ENCODE data around the gene ENPP6.

ENPP6 gene

DNA sequence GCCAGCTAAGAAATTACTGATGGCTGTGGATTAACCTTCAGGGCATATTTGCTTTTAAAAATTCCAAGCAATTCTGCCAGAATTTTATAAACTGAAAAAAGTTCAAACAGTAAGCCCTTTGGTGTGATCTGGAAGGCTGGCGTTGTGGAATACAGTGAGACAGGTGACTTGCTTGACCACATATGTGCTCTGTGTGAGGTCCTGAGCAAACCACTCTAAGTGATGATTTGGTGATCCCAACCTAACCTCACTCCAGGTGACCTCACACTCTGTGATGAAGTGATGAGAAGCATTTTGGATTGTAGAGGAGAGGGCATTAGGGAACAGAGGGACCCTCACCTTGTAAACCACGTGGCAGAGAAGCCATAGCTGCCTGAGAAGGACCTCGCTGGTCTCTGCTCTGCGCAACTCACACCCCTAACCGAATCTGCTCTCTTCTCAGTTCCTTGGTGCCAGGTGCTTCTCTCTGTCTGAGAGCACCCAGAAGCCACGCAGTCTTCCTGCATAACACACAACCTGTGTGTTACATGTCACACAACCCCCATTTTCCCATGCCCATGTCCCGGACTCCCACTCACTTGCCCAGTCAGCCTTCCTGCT lies 106.3 kb downstream of the ENPP6 start:
- H3K4me3 ChIP-seq (replicated peaks; ENCODE audit: low read depth, low read length): no peak overlapping the region
- TF ChIP-seq CTCF (IDR thresholded peaks at IDR 0.05; ENCODE audit: low read depth, low read length, missing control alignments): no peak
- no peak for DNase-seq (ENCODE audit: extremely low read depth, low read depth)

- DNase-seq (ENCODE audit: extremely low read depth, low read depth): no peak
- no peak overlapping the region for H3K4me3 ChIP-seq (replicated peaks; ENCODE audit: low read depth, low read length)
- no peak for TF ChIP-seq CTCF (IDR thresholded peaks at IDR 0.05; ENCODE audit: low read depth, low read length, missing control alignments)
Measured at GRCh38 chr4:184110452-184111224, 107.0 kb downstream of the ENPP6 start.

- H3K4me3 ChIP-seq (replicated peaks; ENCODE audit: low read depth, low read length): no peak overlapping the region
- DNase-seq (ENCODE audit: extremely low read depth, low read depth): no peak
- no peak for TF ChIP-seq CTCF (IDR thresholded peaks at IDR 0.05; ENCODE audit: low read depth, low read length, missing control alignments)
Measured at GRCh38 chr4:184108006-184108501, 109.6 kb downstream of the ENPP6 start.

GRCh38 chr4:184104419-184105101 lies 113.1 kb downstream of the ENPP6 start:
- DNase-seq (ENCODE audit: extremely low read depth, low read depth): no peak
- no peak for TF ChIP-seq CTCF (IDR thresholded peaks at IDR 0.05; ENCODE audit: low read depth, low read length, missing control alignments)
- H3K4me3 ChIP-seq (replicated peaks; ENCODE audit: low read depth, low read length): no peak overlapping the region

- no peak for DNase-seq (ENCODE audit: extremely low read depth, low read depth)
- no peak overlapping the region for H3K4me3 ChIP-seq (replicated peaks; ENCODE audit: low read depth, low read length)
- no peak for TF ChIP-seq CTCF (IDR thresholded peaks at IDR 0.05; ENCODE audit: low read depth, low read length, missing control alignments)
Measured at GRCh38 chr4:184103527-184104264, 114.0 kb downstream of the ENPP6 start.

GRCh38 chr4:184102927-184103326 lies 114.7 kb downstream of the ENPP6 start:
- TF ChIP-seq CTCF (IDR thresholded peaks at IDR 0.05; ENCODE audit: low read depth, low read length, missing control alignments): no peak
- no peak for DNase-seq (ENCODE audit: extremely low read depth, low read depth)
- H3K4me3 ChIP-seq (replicated peaks; ENCODE audit: low read depth, low read length): no peak overlapping the region
